ENCODE measurements around the gene PRR23C. TPM values are rescaled to one million over a fixed set of nuclear protein-coding genes. Genes with fewer than 3 reads are reported as not detected.

The PRR23C gene
- polyA plus RNA-seq, 1 of the 3 experiments (the other 2 are of a cell fraction): not detected

GRCh38 chr3:139024968-139025367, 19.7 kb downstream of the PRR23C start:
- H3K9me2 ChIP-seq: no peaks in the 10 kb centered on the region
- no peaks in the 10 kb centered on the region for H4K20me1 ChIP-seq (ENCODE audit: insufficient read depth)
- H3K9me3 ChIP-seq: no peaks in the 10 kb centered on the region
- no peak for DNase-seq
- WGBS (ENCODE audit: low lambda C conversion rate): 10% methylated on average over 2 of the region's 2 CpGs
- H3K79me2 ChIP-seq (ENCODE audit: insufficient read depth): no peaks in the 10 kb centered on the region
- no peaks in the 10 kb centered on the region for H3K27me3 ChIP-seq (ENCODE audit: insufficient read depth)
- no peaks in the 10 kb centered on the region for H3K36me3 ChIP-seq (replicated peaks in 1 of 2; ENCODE audit: control insufficient read depth in 1 of 2, insufficient read depth in 2 of 2, low read length in 1 of 2)
- no peaks in the 10 kb centered on the region for H3K4me1 ChIP-seq (ENCODE audit: control insufficient read depth in 1 of 2, insufficient read depth in 2 of 2, low read depth in 1 of 2, low read length in 1 of 2)
- no peak overlapping the region for H2AFZ ChIP-seq (ENCODE audit: low read depth)
- TF ChIP-seq JUND (IDR thresholded peaks at IDR 0.05): no peak
- no peak for TF ChIP-seq MAX (IDR thresholded peaks at IDR 0.05; ENCODE audit: low read depth)
- no peak for TF ChIP-seq POLR2AphosphoS5 (IDR thresholded peaks at IDR 0.05; ENCODE audit: low read depth, low read length)
- TF ChIP-seq RFX5 (IDR thresholded peaks at IDR 0.05; ENCODE audit: low read length): no peak
- no peak for TF ChIP-seq PBX3 (IDR thresholded peaks at IDR 0.05)
- POLR2A ChIA-PET: no interaction called here
- no peak overlapping the region for H3K27ac ChIP-seq (ENCODE audit: low read depth in 2 of 2, low read length in 1 of 2)
- no peak overlapping the region for H3K4me2 ChIP-seq
- H3K9ac ChIP-seq: no peak overlapping the region
- CTCF ChIA-PET: no interaction called here
- H3K4me3 ChIP-seq (ENCODE audit: low read depth in 2 of 2, low read length in 1 of 2): no peak overlapping the region
- H3F3A ChIP-seq (replicated peaks; ENCODE audit: insufficient read depth): no peaks in the 10 kb centered on the region

- Histone ChIP-seq H3K27me3 (ENCODE audit: insufficient read depth) (no peaks in the 10 kb centered on the region), H3K4me1 (ENCODE audit: control insufficient read depth in 1 of 2, insufficient read depth in 2 of 2, low read depth in 1 of 2, low read length in 1 of 2) (no peaks in the 10 kb centered on the region), H4K20me1 (ENCODE audit: insufficient read depth) (no peaks in the 10 kb centered on the region), H3K9me3 (no peaks in the 10 kb centered on the region), H3K4me3 (ENCODE audit: low read depth in 2 of 2, low read length in 1 of 2) (no peak within 1 kb of the TSS), H3K36me3 (replicated peaks in 1 of 2; ENCODE audit: control insufficient read depth in 1 of 2, insufficient read depth in 2 of 2, low read length in 1 of 2) (no peaks in the 10 kb centered on the region), H3K79me2 (ENCODE audit: insufficient read depth) (no peaks in the 10 kb centered on the region), H3K9me2 (no peaks in the 10 kb centered on the region), H3K9ac (no peak within 1 kb of the TSS), H3K4me2 (no peak within 1 kb of the TSS), H2AFZ (ENCODE audit: low read depth) (no peak within 1 kb of the TSS), H3F3A (replicated peaks; ENCODE audit: insufficient read depth) (no peaks in the 10 kb centered on the region), H3K27ac (ENCODE audit: low read depth in 2 of 2, low read length in 1 of 2) (no peak within 1 kb of the TSS)
- peak; percentile 44 for DNase-seq
- POLR2A ChIA-PET: no interaction called here
- WGBS (ENCODE audit: low lambda C conversion rate): 55% methylated on average over 12 of the region's 19 CpGs
- CTCF ChIA-PET: interaction anchor here (0.5 to 1.5 kb wide), 3 partner anchors 13 to 91 kb away, joined by 3 to 4 read pairs (median 3); no protein-coding TSS in a partner anchor
- TF ChIP-seq RAD21 (IDR thresholded peaks at IDR 0.05; ENCODE audit: low read length): no peak
- peak; percentile 46 for TF ChIP-seq CTCF (IDR thresholded peaks at IDR 0.05)
These were observed 23.8 kb downstream of the PRR23C start, which contains the start of gene PRR23B for GRCh38 chr3:139020868-139021234. TSS of gene PRR23B (minus strand) at chr3:139020926. CDS start at chr3:139020661, 265 bp downstream.
